ENCODE results near the gene DSCAM.

The DSCAM gene

DNA sequence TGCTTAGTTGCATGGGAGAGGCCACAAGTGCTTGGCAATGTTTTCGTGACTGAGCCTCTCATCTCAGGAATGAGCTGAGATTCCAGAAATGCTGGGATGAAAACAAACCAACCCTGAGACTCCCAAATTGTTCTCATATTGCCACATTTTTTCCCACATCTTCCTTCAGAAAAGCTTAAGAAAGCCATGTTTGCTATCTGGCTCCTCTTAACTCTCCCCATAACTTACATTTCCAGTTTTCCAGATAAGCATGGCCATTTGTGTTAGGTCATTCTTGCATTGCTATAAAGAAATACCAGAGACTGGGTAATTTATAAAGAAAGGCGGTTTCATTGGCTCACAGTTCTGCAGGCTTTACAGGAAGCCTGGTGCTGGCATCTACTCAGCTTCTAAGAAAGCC lies 17.2 kb downstream of the DSCAM start:
- Mint-ChIP-seq H3K36me3 (ENCODE audit: low read depth) (no peaks in the 10 kb centered on the region), H3K9me3 (peaks cover 21% of the 10 kb centered on the region), H3K27me3 (ENCODE audit: low read depth) (no peaks in the 10 kb centered on the region), H3K4me1 (ENCODE audit: low read depth) (no peaks in the 10 kb centered on the region), H3K27ac (no peak overlapping the region), H3K4me3 (no peak overlapping the region)
- DNase-seq (ENCODE audit: low spot score): no peak

DNA sequence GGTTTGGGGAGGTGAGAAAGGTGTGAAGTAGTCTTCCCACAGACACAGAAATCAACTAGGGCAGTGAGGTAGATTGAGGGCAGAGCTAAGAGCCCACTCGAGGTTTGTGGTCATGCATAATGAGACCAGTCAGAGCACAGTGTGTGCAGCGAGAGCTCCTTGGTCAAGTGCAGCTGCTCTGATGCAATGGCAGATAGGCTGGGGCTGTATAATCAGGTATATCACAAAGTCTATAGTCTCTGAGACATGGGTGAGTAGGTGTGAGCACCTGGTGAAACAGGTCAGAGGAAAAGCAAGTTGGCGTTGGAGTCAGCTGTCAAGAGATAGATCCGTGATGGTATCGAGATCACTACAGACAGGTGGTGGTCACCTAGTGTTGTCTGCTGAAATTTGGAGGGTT lies 17.6 kb downstream of the DSCAM start:
- DNase-seq (ENCODE audit: low spot score): no peak
- Mint-ChIP-seq H3K27ac (no peak overlapping the region), H3K4me3 (no peak overlapping the region), H3K36me3 (ENCODE audit: low read depth) (no peaks in the 10 kb centered on the region), H3K9me3 (peaks cover 21% of the 10 kb centered on the region), H3K4me1 (ENCODE audit: low read depth) (no peaks in the 10 kb centered on the region), H3K27me3 (ENCODE audit: low read depth) (no peaks in the 10 kb centered on the region)

DNA sequence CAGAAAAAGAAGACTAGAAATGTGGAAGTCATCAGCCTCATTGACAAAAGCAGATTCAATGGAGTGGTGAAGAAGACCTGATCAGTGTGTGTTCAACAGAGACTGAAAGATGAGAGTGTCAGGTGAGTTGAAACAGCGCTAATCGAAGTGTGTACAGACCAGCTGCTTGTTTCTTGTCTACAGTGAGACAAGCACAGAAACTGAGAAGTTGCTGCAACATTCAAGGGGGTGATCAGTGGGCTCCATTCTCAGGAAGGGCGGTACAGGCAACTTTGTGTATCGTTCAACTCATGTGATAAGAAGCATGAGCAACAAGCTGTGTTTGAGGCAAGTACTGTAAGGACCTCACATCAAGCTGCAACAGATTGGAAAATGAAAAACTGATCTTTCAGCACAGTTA lies 19.4 kb downstream of the DSCAM start:
- Mint-ChIP-seq H3K36me3 (ENCODE audit: low read depth) (no peaks in the 10 kb centered on the region), H3K27me3 (ENCODE audit: low read depth) (no peaks in the 10 kb centered on the region), H3K9me3 (peaks cover 26% of the 10 kb centered on the region), H3K4me1 (ENCODE audit: low read depth) (no peaks in the 10 kb centered on the region), H3K4me3 (no peak overlapping the region), H3K27ac (no peak overlapping the region)
- DNase-seq (ENCODE audit: low spot score): no peak

DNA sequence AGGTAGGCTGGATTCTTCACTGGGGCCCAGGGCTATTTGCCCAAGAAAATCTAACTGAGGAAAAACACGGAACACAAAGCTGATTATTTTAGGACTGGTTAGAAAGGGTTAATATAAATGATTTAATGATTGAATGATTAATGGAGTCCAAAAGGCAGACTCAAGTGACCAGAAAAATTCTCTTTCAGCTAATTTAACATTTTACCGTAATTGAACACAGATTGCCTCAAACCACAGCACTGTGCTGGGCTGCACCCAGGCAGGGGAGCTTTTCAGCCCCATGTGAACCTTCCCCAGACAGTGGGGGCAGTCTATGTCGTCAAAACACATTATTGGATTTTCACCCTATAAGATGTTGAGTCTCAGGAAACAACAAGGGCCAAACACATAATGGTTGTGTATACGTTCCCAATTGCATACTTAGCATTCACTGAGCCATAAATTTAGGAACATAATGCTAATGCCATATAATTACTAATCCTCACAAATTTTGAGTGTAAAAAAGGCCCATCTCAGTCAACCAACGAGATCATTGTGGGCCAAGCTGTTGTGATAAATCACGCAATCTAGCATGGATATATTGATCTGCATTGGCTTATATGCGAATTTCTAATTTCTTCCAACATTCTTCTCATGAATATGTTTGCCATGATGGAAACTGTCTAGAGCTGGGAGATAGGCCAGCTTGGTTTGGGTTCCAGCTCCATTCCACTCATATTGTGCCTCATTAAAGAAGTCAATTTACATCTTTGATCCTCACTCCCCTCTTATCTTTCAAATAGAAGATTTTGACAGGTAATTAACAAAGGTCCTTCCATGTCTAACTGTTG lies 27.7 kb downstream of the DSCAM start:
- no peak for DNase-seq (ENCODE audit: low spot score)
- no peaks in the 10 kb centered on the region for H3K36me3 Mint-ChIP-seq (ENCODE audit: low read depth)
- no peak overlapping the region for H3K4me3 Mint-ChIP-seq
- no peak overlapping the region for H3K27ac Mint-ChIP-seq
- no peaks in the 10 kb centered on the region for H3K27me3 Mint-ChIP-seq (ENCODE audit: low read depth)
- H3K9me3 Mint-ChIP-seq: peaks cover 21% of the 10 kb centered on the region
- no peaks in the 10 kb centered on the region for H3K4me1 Mint-ChIP-seq (ENCODE audit: low read depth)

DNA sequence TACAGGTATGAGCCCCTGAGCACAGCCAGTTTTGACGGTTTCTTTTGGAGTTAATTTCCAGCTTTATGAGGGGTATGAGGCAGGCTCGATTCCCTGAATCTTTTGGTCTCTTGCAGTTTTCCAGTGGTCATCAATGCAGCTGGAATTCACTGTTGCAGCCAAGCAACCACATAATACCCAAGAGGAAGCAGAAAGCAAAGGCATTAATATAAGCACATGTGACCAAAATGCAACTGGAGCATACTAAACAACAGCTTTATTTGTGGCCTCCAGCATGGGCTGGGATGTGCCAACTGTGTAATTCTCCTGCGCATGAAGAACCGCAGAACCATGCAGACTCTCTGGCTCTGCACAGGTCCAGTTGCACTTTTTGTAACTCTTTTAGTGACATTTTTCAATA lies 33.0 kb downstream of the DSCAM start:
- Mint-ChIP-seq H3K9me3 (peaks cover 9% of the 10 kb centered on the region), H3K4me1 (ENCODE audit: low read depth) (no peaks in the 10 kb centered on the region), H3K36me3 (ENCODE audit: low read depth) (no peaks in the 10 kb centered on the region), H3K27ac (no peak overlapping the region), H3K4me3 (no peak overlapping the region), H3K27me3 (ENCODE audit: low read depth) (no peaks in the 10 kb centered on the region)
- no peak for DNase-seq (ENCODE audit: low spot score)

DNA sequence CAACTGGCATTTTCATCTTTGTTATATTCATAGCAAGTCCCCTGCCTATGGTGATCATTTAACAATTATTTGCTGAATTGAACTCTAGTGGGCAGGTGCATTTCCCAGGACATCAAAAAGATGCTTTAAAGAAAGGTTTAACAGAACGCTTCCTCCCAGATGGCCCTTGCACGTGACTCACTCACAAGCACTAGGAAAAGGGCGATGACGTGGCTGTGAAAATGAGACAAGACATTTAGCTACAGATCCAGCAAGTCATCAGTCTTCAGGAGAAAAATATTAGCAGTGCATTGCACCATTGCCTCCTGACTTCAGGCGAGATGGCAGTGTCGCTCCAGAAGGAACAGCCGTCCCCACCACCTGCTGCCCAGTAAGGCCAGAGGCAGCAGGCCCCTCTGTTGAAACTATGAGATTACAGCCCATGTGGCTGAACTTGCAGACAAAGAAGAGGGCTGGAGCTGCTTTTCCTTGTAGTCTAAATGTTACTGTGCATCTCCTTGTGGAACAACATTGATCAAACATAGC lies 37.2 kb downstream of the DSCAM start:
- peaks cover 29% of the 10 kb centered on the region for H3K9me3 Mint-ChIP-seq

DNA sequence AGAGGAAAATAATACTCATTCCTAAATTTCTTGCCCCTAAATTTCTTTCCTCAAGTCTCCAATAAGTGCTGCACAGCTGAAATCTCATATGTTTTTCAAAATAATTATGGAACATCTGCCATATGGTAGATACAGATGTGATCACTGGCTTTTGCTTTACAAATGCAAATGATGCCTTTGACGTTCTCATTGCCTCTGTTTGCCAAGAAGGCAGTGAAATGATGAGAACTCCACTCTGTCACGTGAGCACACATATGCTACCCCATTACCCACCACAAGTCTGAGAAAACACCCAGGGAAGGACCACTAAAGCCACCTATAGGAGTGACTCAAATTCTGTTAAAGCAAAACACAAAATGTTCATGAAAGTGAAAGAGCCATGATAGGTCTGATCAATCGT lies 43.9 kb downstream of the DSCAM start:
- Mint-ChIP-seq H3K9me3 (peaks cover 69% of the 10 kb centered on the region), H3K27ac (no peak overlapping the region)

More for the DNA sequence above, 37.2 kb downstream of the DSCAM start:
- Mint-ChIP-seq H3K27me3 (ENCODE audit: low read depth) (no peaks in the 10 kb centered on the region), H3K4me3 (no peak overlapping the region), H3K27ac (no peak overlapping the region), H3K36me3 (ENCODE audit: low read depth) (no peaks in the 10 kb centered on the region), H3K4me1 (ENCODE audit: low read depth) (no peaks in the 10 kb centered on the region)
- DNase-seq (ENCODE audit: low spot score): no peak

DNA sequence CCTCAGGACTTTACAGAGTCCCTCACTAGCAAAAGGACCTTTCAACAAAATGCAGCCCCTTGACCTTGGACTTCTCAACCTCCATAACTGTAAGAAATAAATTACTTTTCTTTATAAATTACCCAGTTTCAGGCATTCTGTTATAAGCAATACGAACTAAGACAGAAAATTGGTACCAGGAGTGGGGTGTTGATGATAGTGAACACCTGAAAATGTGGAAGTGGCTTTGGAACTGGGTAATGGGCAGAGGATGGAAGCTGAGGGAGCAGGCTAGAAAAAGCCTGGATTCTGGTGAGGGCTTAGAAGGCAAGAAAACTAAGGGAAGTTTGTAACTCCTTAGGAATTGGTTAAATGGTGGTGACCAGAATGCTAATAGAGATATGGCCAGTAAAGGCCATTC lies 46.8 kb downstream of the DSCAM start:
- Mint-ChIP-seq H3K27ac (no peak overlapping the region), H3K27me3 (ENCODE audit: low read depth) (no peaks in the 10 kb centered on the region), H3K4me1 (ENCODE audit: low read depth) (no peaks in the 10 kb centered on the region), H3K9me3 (peaks cover 68% of the 10 kb centered on the region), H3K36me3 (ENCODE audit: low read depth) (peaks cover 2% of the 10 kb centered on the region), H3K4me3 (no peak overlapping the region)
- no peak for DNase-seq (ENCODE audit: low spot score)

More for the DNA sequence above, 43.9 kb downstream of the DSCAM start:
- Mint-ChIP-seq H3K4me3 (no peak overlapping the region), H3K27me3 (ENCODE audit: low read depth) (no peaks in the 10 kb centered on the region), H3K4me1 (ENCODE audit: low read depth) (no peaks in the 10 kb centered on the region), H3K36me3 (ENCODE audit: low read depth) (peaks cover 2% of the 10 kb centered on the region)
- no peak for DNase-seq (ENCODE audit: low spot score)

DNA sequence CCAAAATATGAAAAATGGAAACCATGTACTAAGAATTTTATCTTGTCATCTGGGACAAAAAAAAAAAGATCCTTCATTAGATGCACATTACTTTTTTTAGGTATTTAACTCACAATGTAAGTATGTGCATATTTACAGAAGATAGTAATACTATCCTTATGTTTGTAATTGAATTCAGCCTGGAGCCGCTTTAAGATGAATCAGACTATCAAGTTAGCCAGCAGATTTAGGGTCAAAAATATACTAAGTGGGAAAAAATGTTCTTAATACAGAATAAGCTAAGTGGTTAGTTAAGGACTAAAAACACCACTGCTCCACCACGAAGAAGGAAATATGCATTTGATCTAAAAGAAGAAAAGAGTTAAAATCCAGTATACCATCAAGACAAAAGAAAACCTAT lies 49.1 kb downstream of the DSCAM start:
- Mint-ChIP-seq H3K9me3 (peaks cover 59% of the 10 kb centered on the region), H3K36me3 (ENCODE audit: low read depth) (peaks cover 2% of the 10 kb centered on the region), H3K4me1 (ENCODE audit: low read depth) (no peaks in the 10 kb centered on the region), H3K27ac (no peak overlapping the region), H3K4me3 (no peak overlapping the region), H3K27me3 (ENCODE audit: low read depth) (no peaks in the 10 kb centered on the region)
- no peak for DNase-seq (ENCODE audit: low spot score)

DNA sequence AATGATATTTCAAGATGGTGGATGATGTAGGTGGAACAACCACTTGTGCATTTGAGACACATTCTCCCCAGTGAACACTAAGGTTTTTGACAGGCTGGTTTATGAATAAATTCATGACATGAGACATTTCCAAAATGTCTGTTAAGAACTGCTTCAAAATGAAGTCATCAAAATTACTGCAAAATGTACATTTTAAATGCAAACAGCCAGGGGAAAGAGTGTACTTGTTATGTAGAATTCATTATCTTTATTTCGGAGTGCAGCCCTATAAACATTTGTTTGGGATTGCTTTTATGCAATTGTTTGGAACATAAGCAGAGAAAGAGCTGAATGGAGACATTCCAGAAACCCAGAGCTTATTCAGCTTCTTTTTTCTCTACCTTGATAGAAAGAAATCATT lies 49.5 kb downstream of the DSCAM start:
- Mint-ChIP-seq H3K27ac (no peak overlapping the region), H3K9me3 (peaks cover 60% of the 10 kb centered on the region), H3K36me3 (ENCODE audit: low read depth) (peaks cover 2% of the 10 kb centered on the region)

DNA sequence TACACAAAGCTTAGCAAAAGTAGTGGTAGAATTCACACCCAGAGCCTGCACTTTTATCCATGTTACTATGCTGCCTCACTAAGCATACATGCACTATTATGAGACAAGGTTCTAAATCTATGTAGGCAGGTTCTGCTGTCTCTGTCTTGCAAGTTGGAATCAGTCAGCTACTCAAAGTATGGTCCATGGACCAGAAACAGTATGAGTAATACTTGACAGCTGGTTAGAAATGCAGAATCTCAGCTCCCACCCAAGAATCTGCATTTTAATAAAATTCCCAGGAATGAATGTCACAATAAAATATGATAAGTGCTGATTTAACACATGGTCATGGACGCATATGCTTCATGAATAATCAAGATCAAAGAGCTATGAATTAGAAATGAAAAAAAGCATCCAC lies 50.5 kb downstream of the DSCAM start:
- Mint-ChIP-seq H3K4me1 (ENCODE audit: low read depth) (no peaks in the 10 kb centered on the region), H3K4me3 (no peak overlapping the region), H3K27me3 (ENCODE audit: low read depth) (no peaks in the 10 kb centered on the region), H3K9me3 (peaks cover 58% of the 10 kb centered on the region), H3K36me3 (ENCODE audit: low read depth) (peaks cover 2% of the 10 kb centered on the region), H3K27ac (no peak overlapping the region)
- DNase-seq (ENCODE audit: low spot score): no peak

More for the DNA sequence above, 49.5 kb downstream of the DSCAM start:
- no peak overlapping the region for H3K4me3 Mint-ChIP-seq
- H3K4me1 Mint-ChIP-seq (ENCODE audit: low read depth): no peaks in the 10 kb centered on the region
- no peak for DNase-seq (ENCODE audit: low spot score)
- no peaks in the 10 kb centered on the region for H3K27me3 Mint-ChIP-seq (ENCODE audit: low read depth)

DNA sequence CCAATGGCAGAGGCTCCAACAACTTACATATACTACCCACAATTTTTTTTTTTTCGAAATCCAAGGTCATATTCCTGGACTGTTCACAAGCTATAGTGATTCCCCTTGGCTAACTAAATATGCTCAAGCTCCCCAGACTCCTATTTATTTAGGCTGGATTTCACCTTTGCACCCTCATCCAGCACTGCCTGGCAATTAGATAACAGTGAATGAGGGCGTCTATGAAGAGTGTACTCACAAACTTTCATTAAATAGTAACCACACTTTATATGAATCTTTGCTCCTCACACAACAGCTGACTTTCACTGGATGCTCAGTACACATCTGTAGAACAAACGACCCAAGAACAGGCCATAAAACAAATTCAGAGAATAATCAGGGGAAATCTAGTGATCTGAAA lies 51.6 kb downstream of the DSCAM start:
- no peaks in the 10 kb centered on the region for H3K4me1 Mint-ChIP-seq (ENCODE audit: low read depth)
- H3K27me3 Mint-ChIP-seq (ENCODE audit: low read depth): no peaks in the 10 kb centered on the region
- no peak overlapping the region for H3K27ac Mint-ChIP-seq
- DNase-seq (ENCODE audit: low spot score): no peak
- peaks cover 52% of the 10 kb centered on the region for H3K9me3 Mint-ChIP-seq
- H3K4me3 Mint-ChIP-seq: no peak overlapping the region
- H3K36me3 Mint-ChIP-seq (ENCODE audit: low read depth): no peaks in the 10 kb centered on the region

DNA sequence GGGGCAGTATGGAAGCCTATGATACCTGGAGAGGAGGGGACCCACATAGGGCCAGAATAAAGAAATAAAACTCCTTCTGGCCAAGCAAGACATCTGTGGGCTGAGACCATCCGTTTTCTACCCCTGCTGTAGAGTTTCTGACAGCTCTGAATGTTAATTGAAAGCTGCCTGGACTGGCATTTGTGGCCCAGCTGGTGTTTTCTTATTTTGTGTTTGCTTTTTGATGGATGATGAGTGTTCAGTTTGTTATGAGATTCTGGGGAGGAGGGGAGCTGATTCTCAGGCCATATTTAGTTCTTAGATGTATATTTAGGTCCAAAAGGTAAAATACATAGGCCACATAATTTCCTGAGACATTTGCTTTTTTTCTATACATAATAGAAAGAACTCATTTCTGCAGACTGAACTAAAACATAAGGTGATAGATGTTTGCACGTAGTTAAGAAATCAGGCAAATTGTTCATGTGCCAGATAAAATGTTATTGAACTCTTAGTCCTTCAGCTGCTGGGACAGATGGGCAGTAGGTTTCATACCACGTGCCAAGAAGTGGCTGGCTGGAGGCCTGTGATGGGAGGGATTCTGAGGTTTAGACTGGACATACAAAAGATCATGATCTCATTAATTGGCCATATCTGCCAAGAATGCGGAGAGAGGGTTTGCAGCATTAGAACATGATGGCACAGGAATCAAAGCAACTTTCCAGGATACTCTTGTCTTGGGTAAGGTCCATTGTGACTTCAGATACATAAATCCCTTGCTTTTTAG lies 54.1 kb downstream of the DSCAM start:
- no peaks in the 10 kb centered on the region for H3K4me1 Mint-ChIP-seq (ENCODE audit: low read depth)
- no peaks in the 10 kb centered on the region for H3K36me3 Mint-ChIP-seq (ENCODE audit: low read depth)
- H3K4me3 Mint-ChIP-seq: no peak overlapping the region
- no peaks in the 10 kb centered on the region for H3K27me3 Mint-ChIP-seq (ENCODE audit: low read depth)
- H3K27ac Mint-ChIP-seq: no peak overlapping the region
- H3K9me3 Mint-ChIP-seq: peaks cover 39% of the 10 kb centered on the region
- DNase-seq (ENCODE audit: low spot score): no peak

DNA sequence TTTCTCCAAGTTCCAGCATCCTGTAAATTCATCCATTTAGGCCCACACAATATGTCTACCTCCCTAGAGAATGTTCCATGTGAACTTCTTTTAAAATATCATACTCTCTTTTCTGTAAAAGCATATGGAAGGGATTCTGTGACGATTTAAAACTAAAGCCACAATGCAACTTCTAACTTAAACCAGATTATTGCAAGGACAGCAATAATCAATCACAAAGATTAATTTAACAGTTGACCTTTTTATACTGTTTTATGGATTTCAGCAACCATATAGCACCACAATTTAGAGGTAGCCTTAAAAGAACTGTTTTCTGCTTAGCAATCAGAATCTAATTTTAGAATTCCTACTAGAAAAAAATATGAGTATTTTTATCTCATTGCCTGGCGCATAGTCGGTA lies 58.3 kb downstream of the DSCAM start:
- no peak overlapping the region for H3K27ac Mint-ChIP-seq
- no peaks in the 10 kb centered on the region for H3K36me3 Mint-ChIP-seq (ENCODE audit: low read depth)
- H3K4me3 Mint-ChIP-seq: no peak overlapping the region
- no peaks in the 10 kb centered on the region for H3K27me3 Mint-ChIP-seq (ENCODE audit: low read depth)
- no peaks in the 10 kb centered on the region for H3K4me1 Mint-ChIP-seq (ENCODE audit: low read depth)
- no peak for DNase-seq (ENCODE audit: low spot score)
- H3K9me3 Mint-ChIP-seq: peaks cover 13% of the 10 kb centered on the region

Measured in T-helper 2 cell treated with Interferon-gamma antibody and Interleukin-4, amounts not matched to agents 5 μg/mL and 100 μg/mL, for 36 hours (primary cell).